GM18517 (cell line): ENCODE results near the gene SCNN1B.

ENCODE experiments used
- ATAC-seq: cut with Tn5 transposase; IDR thresholded peaks from one replicate; pipeline ENCODE4 v1.9.1; 2021; ENCODE audit warnings: mild to moderate bottlenecking, moderate library complexity; ENCODE audit not compliant: unreplicated experiment

SCNN1B gene

DNA sequence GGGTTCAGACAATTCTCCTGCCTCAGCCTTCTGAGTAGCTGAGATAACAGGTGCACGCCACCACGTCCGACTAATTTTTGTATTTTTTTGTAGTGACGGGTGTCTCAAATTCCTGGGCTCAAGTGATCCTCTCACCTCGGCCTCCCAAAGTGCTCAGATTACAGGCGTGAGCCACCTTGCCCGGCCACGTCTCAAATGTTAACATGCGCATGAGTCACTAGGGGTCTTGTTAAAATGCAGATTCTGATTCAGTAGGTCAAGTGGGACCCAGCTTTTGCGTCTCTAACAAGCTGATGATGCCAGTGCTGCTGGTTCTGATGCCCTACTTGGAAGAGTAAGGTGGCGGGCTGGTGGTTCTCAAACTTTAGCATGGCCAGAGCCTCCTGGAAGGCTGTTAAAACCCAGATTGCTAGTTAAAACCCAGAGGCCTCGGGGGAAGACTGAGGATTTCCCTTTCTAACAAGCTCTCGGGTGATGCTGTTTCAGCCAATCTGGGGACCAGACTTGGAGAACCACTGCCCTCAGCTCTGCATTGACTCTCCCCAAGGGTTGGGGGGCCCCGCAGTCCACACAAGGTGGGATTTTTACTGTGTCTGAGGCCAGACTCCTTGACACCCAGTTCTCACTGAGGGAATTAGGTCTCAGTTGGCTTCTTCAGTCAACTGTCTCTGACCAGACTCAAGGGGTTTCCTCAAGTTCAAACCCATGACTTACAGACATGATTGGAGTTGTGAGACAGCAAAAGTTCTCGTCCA, 17.9 kb downstream of the SCNN1B start:
- no peak for ATAC-seq

DNA sequence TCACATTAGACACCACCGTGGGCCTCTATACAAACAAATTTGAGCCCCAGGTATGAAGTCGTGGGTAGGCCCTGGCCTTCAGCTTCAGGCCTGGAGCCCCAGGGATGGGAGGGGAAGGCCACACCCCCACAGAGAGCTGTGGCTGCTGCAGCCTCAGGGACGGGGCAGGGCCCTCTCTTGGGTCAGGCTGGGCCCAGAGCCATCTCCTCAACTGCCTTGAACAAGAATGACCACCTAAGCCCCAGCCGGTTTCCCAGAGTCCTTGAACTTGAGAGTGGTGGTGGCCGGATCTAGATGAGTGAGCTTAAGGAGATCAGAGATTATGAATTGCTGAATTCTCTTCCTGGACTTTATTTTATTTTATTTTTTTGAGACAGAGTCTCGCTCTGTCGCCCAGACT, 18.6 kb downstream of the SCNN1B start:
- no peak for ATAC-seq

GRCh38 chr16:23321206-23321875, 19.2 kb downstream of the SCNN1B start:
- no peak for ATAC-seq

DNA sequence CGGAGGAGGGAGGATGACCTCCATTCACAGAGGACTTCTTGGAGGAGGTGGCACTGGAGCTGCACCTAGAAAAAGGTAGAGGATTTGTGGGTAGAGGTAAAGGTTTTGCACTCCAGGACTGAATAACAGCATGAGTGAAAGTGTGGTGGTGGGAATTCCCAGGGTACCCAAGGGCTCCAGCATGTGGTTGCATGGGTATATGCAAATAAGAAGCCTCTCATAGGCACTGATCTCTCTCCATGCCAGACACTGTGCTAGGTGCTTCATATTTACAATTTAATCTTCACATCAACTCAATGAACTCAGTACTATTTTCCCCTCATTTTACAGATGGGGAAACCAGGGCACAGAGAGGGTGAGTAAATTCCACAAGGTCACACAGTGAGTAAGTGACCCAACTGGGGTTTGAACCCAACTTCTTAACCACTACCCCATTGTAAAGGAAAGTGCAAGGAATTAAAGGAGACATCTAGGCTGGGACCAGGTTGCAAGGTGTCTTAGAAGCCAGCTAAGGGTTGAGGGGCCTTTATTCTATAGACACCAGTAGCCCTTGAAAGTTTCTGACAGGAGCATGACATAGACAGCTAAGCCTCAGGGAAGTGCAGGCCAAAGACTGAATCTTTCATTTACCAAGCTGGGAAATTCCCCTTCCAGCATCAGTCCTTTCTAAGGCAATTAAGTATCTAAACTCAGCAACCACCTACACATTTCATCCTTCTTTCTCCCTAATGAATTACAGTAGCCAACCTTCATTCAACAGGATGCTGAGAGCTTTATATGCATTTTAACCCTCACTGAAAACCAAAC, 21.3 kb downstream of the SCNN1B start:
- no peak for ATAC-seq

DNA sequence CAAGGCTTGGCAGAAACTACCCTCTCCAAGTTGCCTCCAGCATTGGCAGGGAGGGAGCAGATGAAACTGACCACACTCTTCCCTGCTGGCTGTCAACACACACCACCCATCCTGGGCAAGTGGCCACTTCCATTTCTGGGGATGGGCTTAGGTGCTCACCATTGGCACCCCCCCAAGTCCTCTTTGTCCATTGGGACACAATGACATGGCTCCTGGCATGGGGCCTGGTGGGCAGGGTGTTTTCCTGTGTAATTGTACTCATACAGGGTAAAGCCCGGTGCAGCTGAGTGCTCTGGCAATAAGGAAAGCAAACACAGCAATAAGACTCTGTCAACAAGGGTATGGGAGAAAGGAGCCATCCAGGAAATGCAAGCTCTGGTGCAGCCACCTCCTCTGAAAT, 22.6 kb downstream of the SCNN1B start:
- no peak for ATAC-seq

- ATAC-seq = no peak
These were observed 25.7 kb downstream of the SCNN1B start for GRCh38 chr16:23327836-23328235.

- no peak for ATAC-seq
These were observed 28.1 kb downstream of the SCNN1B start for GRCh38 chr16:23330161-23330560.

- no peak for ATAC-seq
These were observed 28.6 kb downstream of the SCNN1B start for GRCh38 chr16:23330583-23331249.

DNA sequence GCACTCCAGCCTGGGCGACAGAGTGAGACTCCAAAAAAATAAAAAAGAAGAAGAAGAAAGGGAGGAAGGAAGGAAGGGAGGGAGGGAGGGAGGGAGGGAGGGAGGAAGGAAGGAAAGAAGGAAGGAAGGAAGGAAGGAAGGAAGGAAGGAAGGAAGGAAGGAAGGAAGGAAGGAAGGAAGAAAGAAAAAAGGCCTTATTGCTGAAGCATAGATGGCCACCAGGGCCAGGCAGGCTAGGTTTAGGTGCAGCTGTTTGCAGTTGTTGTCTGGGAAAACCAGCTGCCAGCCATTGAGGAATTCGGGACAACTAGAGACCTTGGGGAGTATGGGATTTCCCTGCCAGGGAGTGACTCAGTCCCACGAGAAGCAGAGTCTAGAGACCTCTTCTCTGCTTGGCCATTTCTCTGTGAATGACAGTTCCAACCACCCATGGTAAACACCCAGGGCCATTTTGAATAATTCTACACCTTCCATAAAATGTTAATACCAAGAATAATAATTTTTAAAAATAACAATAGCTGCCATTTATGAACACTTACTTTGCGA, 31.0 kb downstream of the SCNN1B start:
- ATAC-seq = no peak

- no peak for ATAC-seq
These were observed 31.8 kb downstream of the SCNN1B start for GRCh38 chr16:23333831-23334456.

GRCh38 chr16:23334457-23334853, 32.4 kb downstream of the SCNN1B start:
- ATAC-seq = peak; percentile 36

GRCh38 chr16:23334950-23335349, 32.8 kb downstream of the SCNN1B start:
- ATAC-seq = no peak

GRCh38 chr16:23337836-23338550, 35.9 kb downstream of the SCNN1B start:
- ATAC-seq = no peak

GRCh38 chr16:23339787-23340186, 37.7 kb downstream of the SCNN1B start:
- ATAC-seq = no peak

DNA sequence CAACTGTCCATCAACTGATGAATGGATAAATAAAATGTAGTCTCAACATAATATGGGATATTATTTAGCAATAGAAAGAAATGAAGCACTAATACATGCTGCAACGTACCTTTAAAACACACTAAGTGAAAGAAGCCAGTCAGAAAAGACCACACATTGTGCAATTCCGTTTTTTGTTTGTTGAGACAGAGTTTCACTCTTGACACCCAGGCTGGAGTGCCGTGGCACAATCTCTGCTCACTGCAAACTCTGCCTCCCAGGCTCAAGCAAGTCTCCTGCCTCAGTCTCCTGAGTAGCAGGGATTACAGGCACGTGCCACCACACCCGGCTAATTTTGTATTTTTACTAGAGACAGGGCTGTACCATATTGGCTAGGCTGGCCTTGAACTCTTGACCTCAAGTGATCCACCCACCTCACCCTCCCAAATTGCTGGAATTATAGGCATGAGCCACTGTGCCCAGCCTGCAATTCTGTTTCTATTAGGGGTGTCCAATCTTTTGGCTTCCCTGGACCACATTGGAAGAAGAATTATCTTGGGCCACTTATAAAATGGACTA, 40.1 kb downstream of the SCNN1B start:
- no peak for ATAC-seq

DNA sequence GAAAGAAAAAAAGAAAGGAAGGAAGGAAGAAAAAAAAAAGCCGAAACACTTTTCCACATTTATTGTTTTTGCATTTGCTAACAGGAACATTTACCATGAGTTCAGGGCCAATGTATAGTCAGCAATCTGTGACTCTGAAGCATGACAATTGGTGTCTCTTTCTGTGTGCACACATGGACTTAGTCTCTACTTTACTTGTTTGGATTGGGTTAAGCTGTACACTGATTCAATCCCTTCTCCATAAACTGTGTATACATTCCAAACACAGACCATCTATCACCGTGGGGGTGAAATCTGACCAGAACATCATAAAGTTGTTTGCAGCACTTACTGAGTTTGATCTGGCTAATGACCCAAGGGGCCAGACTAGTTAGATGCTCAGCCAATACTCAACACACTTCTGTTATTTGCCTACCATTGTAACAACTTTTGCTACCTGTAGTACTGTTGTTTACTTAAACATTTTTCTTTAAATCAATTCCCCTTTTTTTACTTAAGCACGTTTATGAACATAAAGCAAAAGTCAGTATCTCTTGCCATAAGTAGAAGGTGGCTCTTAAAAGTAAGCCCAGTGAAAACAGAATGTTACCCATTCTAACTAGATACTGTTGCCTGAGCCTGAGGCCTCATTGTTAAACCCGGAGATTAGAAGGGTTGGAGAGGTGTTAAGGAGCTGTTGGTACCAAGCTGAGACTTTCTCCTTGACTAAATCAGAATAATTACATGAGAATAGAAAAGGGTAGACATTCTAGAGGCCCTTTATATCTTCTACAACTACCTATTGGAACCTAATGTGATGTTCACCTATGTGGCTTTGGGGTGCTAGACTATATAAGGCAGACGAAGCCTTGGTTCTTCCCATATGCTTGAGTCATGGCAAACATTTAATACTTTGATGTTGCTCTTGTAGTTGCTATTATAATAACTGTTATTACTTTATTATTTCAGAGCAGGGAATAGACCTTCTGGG, 41.8 kb downstream of the SCNN1B start:
- ATAC-seq = no peak

- no peak for ATAC-seq
These were observed 43.1 kb downstream of the SCNN1B start for GRCh38 chr16:23345237-23345636.
